ENCODE measurements around the gene BSCL2.
A peak's percentile ranks its signal among the peaks of the same experiment; 100 is the strongest.

Gene BSCL2

DNA sequence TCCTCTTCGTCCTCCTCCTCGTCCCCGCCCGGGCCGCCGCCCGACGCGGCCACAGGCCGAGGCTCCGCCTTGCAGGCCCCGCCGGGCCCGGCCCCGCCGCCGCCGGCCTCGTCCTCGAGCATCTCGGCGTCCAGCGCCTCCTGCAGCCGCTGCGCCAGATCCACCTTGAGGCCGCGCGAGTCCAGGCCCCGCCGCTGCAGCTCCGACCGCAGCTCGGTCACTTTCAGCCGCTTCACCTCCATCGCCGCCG is 19.6 kb upstream of the BSCL2 start:
- TF ChIP-seq, protein P1, sequence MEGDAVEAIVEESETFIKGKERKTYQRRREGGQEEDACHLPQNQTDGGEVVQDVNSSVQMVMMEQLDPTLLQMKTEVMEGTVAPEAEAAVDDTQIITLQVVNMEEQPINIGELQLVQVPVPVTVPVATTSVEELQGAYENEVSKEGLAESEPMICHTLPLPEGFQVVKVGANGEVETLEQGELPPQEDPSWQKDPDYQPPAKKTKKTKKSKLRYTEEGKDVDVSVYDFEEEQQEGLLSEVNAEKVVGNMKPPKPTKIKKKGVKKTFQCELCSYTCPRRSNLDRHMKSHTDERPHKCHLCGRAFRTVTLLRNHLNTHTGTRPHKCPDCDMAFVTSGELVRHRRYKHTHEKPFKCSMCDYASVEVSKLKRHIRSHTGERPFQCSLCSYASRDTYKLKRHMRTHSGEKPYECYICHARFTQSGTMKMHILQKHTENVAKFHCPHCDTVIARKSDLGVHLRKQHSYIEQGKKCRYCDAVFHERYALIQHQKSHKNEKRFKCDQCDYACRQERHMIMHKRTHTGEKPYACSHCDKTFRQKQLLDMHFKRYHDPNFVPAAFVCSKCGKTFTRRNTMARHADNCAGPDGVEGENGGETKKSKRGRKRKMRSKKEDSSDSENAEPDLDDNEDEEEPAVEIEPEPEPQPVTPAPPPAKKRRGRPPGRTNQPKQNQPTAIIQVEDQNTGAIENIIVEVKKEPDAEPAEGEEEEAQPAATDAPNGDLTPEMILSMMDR (conservative IDR thresholded peaks at IDR 0.05; ENCODE audit: low read length) = no peak
- H3K4me3 ChIP-seq (ENCODE audit: low read length) = peak overlapping the region; percentile 99
- no peak for DNase-seq (ENCODE audit: low read depth)

DNA sequence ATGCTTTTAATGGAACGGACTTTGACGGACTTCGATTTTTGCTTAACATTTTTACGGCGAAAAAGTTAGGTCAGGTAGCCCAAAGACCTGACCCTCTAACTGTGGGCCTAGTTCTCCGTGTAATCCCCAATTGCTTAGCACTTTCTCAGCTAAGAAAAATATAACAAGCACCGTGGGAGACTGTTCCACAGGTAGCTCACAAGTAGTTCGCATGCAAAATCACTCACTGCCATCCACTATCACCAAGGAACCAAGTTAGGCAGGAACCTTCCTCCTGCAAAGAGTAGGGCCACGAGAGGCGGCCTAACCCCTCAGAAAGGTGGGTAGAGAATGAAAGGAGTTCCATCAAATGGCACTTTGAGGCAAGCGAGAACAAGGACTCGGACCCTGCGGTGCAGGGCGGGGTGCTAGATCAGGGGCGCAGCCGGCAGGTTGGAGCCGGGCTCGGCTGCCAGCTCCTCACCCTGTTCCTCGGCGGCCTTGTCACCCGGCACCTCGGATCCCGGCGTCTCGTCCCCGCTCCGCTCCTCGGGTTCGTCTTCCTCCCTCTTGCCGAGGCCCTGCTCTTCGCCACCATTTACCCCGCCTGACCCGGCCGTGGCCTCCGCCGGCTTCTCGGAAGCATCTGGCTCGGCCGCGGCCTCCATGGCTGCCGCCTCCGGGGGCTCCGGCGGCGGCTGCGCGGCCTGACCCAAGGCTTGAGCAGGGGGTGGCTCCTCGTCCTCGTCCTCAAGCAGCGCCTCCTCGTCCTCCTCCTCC is 19.1 kb upstream of the BSCL2 start:
- TF ChIP-seq, protein P1 (conservative IDR thresholded peaks at IDR 0.05; ENCODE audit: low read length) = no peak
- no peak for DNase-seq (ENCODE audit: low read depth)
- H3K4me3 ChIP-seq (ENCODE audit: low read length) = peak overlapping the region; percentile 99

- TF ChIP-seq, protein P1 (conservative IDR thresholded peaks at IDR 0.05; ENCODE audit: low read length) = no peak
- no peak for DNase-seq (ENCODE audit: low read depth)
- H3K4me3 ChIP-seq (ENCODE audit: low read length) = peak overlapping the region; percentile 99
Observed at GRCh38 chr11:62725646-62726045, 18.4 kb upstream of the BSCL2 start.

DNA sequence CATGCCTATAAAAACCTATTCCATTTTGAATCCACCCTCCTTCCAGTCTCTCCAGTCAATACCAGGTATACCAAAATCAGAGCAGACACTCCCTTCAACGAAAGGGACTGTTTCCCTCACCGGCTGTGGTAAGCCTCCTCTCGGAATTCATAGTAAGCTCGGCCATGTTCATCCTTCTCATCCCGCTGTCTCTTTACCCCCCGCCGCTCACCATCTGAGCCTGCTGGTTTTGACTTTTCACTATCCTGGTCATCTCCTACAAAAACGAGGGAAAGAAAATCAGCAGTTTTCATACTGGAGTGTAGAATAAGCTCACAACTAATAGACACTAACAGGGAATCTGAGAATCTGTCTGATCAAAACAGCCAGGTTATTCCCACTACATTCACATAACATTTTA is 16.9 kb upstream of the BSCL2 start:
- peak overlapping the region; percentile 99 for H3K4me3 ChIP-seq (ENCODE audit: low read length)
- no peak for DNase-seq (ENCODE audit: low read depth)
- TF ChIP-seq, protein P1 (conservative IDR thresholded peaks at IDR 0.05; ENCODE audit: low read length) = no peak

DNA sequence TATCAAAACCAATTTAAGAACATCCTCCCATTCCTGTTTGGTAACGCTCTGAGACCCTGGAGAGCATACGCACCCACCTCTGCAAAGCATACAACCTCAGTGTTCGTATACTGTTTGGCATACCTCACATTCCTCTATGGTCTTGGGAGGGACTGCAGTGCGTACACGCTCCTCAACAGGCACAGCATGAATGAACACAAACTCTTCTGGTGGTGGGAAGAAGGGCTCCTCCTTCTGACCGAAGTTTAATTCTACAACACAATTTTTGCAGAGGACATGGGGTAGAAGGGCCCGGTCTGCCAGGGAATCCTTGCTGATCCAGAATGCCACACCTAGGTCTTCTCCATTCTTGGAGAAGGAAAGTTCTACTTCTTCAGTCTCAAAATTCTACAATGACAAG is 14.8 kb upstream of the BSCL2 start:
- H3K4me3 ChIP-seq (ENCODE audit: low read length) = no peak overlapping the region
- TF ChIP-seq, protein P1 (conservative IDR thresholded peaks at IDR 0.05; ENCODE audit: low read length) = peak; percentile 9; the same call in 1 of the 2 replicates
- DNase-seq (ENCODE audit: low read depth) = peak; percentile 39

GRCh38 chr11:62719302-62719978 is 12.2 kb upstream of the BSCL2 start:
- peak; percentile 25 for DNase-seq (ENCODE audit: low read depth)
- TF ChIP-seq, protein P1 (conservative IDR thresholded peaks at IDR 0.05; ENCODE audit: low read length) = no peak
- no peak overlapping the region for H3K4me3 ChIP-seq (ENCODE audit: low read length)

DNA sequence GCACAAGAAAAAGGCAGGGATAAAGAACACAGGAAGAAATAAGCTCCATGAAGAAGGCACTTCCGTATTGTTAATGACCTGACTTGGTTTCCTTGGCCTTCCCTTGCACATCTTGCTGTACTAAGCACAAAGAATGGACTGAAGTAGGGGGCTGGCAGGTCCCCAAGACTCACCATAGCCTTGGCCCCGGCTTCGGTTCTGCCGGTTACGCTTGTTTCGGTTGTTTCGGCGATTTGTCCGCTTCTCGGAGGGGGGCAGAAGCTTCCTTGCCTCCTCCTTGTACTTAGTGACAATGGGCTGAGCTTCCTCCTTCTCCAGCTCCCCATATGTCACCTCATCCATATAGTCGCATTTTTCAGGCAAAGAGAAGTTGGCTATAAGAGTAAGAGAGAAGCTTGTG is 9.6 kb upstream of the BSCL2 start:
- TF ChIP-seq, protein P1 (conservative IDR thresholded peaks at IDR 0.05; ENCODE audit: low read length) = no peak

More for the DNA sequence above, 9.6 kb upstream of the BSCL2 start:
- no peak overlapping the region for H3K4me3 ChIP-seq (ENCODE audit: low read length)
- no peak for DNase-seq (ENCODE audit: low read depth)

Data from AG10803 (cell line).